Measurements from ENCODE around the gene ANKFY1. TPM values are rescaled to one million over a fixed set of nuclear protein-coding genes. Genes with fewer than 3 reads are reported as not detected.
A peak's percentile ranks its signal among the peaks of the same experiment; 100 is the strongest.

ANKFY1 gene, protein sequence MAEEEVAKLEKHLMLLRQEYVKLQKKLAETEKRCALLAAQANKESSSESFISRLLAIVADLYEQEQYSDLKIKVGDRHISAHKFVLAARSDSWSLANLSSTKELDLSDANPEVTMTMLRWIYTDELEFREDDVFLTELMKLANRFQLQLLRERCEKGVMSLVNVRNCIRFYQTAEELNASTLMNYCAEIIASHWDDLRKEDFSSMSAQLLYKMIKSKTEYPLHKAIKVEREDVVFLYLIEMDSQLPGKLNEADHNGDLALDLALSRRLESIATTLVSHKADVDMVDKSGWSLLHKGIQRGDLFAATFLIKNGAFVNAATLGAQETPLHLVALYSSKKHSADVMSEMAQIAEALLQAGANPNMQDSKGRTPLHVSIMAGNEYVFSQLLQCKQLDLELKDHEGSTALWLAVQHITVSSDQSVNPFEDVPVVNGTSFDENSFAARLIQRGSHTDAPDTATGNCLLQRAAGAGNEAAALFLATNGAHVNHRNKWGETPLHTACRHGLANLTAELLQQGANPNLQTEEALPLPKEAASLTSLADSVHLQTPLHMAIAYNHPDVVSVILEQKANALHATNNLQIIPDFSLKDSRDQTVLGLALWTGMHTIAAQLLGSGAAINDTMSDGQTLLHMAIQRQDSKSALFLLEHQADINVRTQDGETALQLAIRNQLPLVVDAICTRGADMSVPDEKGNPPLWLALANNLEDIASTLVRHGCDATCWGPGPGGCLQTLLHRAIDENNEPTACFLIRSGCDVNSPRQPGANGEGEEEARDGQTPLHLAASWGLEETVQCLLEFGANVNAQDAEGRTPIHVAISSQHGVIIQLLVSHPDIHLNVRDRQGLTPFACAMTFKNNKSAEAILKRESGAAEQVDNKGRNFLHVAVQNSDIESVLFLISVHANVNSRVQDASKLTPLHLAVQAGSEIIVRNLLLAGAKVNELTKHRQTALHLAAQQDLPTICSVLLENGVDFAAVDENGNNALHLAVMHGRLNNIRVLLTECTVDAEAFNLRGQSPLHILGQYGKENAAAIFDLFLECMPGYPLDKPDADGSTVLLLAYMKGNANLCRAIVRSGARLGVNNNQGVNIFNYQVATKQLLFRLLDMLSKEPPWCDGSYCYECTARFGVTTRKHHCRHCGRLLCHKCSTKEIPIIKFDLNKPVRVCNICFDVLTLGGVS
- 15.2 and 16.1 TPM in 2 replicates for total RNA-seq (2014; rRNA removed; shearing (Covaris generic))
- 13.3 and 18.8 TPM in 2 replicates for polyA plus RNA-seq (2015; cell fraction: cytosol; rRNA removed)
- 65.2 and 67.7 TPM in 2 replicates for polyA plus RNA-seq (2015; cell fraction: nucleus; rRNA removed)

DNA sequence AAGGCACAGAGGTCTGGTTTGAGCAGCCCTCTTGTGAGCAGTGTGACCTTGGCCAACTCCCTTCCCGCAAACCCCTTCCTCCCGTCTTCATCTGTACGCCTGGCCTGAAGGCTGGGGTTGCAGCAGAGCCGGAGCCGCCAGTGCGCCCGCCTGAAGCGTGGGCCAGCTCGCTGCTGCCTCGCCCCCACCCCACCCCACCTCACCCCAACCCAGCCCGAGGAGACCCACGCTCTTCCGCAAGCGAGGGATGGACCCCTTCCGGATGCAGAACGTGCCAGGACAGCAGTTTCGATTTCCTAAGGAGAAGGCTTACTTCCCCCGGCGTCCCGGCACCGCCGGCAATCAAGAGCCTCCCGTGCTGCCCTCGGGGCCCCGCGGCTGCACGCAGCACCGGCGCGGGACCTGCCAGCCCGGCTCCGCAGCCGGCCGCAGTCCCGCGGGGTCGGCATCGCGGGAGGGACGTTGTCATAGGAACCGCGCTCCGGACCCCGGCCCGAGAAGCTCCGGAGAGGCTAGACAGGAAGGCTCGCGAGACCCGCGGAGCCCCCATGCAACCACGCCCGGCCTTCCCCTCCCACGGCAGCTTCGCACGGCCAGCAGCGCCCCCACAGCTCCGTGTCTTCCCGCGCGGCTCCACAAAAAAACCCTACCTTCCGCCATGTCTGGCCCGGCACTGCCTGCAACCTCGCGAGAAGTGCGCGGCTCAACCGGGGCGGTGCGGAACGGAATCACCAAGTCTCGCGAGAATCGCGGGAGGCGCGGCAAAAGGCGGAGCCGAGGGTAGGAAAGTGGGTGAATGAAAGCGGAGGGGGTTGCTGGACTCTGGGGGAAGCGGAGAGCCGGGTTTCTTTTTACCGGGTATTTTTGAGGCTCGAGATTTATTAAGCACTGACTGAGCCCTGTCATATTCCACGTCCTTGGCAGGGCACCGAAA lies at the start of gene ANKFY1:
Gene ANKFY1 (minus strand): TSS at position 698 of the 934 bp plus-strand sequence. CDS start 38 bp downstream, at position 660.
- DNase-seq (ENCODE audit: low read depth) = peak; percentile 89

DNA sequence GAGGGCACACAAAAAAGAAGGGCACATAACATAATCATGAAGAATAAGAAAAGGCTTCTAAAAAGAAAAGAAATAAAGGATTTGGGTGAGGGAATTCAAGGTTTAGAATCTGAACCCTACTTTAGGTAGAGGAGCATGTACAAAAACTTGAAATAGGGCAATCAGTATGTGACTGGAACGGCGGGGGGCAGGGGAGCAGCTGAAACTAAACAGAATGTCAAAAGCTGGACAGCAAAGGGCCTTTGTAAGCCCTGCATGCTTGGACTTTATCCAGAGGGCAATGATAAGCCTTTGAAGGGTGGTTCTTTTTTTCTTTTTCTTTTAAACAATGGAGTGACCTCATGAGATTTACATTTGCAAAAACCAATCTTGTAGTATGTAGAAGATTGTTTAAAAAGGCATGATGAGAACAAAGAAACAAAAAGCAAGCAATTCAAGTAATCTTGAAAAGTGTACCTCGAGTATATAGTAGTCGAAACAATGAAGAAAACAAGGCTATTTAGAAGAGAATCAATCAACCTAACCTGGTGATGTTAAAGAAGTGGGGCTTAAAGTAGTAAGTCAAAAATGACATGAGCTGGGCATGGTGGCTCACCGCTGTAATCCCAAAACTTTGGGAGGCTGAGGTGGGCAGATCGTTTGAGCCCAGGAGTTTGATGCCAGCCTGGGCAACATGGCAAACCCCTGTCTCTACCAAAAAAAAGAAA lies 46.7 kb upstream of the ANKFY1 start:
- DNase-seq (ENCODE audit: low read depth) = no peak

DNA sequence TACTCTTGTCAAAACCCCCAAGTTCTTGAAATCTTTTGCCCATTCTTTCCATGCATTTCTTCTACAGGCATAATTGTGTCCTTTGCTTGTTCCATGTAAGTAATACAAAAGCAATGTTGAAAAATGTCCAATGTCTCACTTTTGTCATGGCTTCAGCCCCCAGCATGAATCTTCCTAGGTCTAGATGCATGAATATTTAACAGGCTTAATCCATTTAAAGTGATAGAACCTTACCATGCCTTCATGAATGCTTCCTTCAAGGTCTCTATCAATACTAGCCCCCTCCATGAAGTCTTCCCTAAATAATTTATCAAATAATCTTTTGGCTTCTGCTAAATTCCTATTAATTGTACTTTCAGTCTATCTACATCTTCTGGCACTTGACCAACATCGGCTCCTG lies 46.1 kb upstream of the ANKFY1 start:
- no peak for DNase-seq (ENCODE audit: low read depth)

DNA sequence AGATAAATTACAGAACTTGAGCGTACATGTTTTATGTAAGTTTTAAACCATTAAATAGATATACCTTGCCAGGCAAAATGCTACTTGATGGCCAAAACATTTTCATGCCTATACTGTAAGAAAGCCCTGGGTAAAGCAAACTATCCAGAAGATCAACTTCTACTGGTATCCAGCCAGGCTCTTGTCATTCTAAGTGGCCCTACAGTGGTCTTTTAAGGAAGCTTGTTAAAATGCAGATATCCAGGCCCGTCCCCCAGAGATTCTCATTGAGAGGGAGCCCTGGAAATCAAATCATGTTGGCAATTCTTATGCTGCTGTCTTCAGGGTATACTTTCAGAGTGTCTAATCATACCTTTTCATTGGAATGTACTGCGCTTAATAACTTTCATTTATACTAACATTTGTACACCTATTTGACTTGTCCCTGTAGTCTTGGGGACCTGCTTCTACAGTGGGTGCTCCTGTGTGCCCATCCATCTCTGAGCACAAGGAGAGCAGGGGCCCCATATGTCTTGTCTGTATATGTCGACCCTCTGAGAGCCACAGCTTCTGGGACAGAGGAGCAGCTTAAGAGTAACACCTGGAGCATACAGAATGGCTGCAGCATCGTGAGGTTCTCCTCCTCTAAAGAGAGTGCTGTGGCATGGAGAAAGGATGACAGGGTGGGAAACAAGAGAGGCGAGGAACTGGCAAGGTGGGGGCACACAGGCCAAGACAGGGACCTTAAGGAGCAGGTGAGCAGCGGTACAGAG lies 43.6 kb upstream of the ANKFY1 start:
- DNase-seq (ENCODE audit: low read depth) = no peak

DNA sequence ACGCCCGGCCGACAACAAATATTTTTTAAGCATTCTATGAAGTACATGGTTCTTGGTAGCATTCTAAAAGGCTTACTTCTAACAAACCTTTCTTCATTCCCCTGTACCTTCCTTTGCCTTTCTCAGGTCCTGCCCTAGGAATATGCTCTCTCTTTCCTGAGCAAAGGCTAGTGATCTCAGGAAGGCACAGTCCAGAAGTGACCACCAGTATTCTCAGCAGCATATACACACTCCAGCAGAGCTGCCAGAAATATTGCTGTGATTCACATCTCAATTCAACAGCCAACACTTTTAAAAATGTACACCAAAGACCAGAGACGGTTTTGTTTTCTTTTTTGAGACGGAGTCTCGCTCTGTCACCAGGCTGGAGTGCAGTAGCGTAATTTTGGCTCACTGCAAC lies 41.4 kb upstream of the ANKFY1 start:
- DNase-seq (ENCODE audit: low read depth) = no peak

GRCh38 chr17:4304417-4305027 lies 40.7 kb upstream of the ANKFY1 start:
- no peak for DNase-seq (ENCODE audit: low read depth)

- no peak for DNase-seq (ENCODE audit: low read depth)
Measured at GRCh38 chr17:4301066-4301465, 37.3 kb upstream of the ANKFY1 start.

GRCh38 chr17:4297351-4297750 lies 33.6 kb upstream of the ANKFY1 start:
- DNase-seq (ENCODE audit: low read depth) = peak; percentile 34

DNA sequence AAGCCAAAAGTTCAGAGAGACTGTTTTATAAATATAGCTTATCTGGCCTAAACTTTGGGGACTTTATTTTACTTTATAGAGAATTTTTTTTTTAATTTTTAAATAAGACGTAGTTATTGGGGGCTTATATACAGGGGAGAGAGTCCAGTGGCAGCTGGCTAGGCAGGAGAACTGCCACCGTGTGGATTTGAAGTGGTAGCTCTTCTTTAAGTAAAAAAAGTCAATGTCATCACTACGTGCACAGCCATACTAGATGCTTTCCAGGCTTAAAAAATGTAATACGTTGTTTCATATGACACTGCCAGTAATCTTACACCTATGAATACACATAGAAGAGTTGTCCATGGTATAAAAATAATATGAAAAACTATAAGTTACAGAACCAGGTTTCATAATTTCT lies 31.9 kb upstream of the ANKFY1 start:
- DNase-seq (ENCODE audit: low read depth) = no peak

DNA sequence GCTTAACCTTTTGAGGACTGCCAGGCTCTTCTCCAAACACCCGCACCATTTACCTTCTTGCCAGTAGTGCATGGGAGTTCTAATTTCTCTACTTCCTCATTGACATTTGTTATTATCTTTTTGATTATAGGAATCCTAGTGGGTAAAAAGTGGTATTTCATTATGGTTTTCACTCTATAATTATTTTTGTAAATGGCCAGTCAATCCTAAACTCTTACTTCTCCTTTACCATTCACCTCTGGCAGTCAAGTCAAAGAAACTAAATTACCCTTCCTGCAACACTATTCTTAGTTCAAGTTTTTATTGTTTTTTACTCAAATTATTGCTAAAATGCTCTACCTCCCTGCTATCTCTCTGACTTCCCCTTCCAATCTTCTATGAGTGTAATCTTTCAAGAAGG lies 29.8 kb upstream of the ANKFY1 start:
- no peak for DNase-seq (ENCODE audit: low read depth)

GRCh38 chr17:4287710-4288109 lies 23.9 kb upstream of the ANKFY1 start:
- DNase-seq (ENCODE audit: low read depth) = no peak

DNA sequence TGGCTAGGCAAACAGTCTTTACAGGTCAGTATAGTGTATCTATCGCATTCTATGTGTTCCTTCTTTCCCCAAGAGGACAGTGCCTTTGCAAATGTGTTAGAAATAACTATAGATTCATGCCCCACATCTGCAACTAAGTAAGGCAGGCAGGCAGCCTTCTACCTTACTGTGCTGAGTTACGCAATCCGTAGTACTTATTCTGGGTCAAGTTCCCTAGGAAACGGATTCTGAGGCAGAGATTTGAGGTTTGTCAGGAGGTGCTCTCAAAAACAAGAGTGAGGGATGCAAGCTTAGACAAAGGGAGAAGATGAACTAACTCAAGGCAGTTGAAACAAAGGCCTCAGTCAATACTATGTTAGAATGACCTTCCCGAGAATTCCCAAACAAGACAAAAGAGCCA lies 12.7 kb upstream of the ANKFY1 start:
- DNase-seq (ENCODE audit: low read depth) = no peak

DNA sequence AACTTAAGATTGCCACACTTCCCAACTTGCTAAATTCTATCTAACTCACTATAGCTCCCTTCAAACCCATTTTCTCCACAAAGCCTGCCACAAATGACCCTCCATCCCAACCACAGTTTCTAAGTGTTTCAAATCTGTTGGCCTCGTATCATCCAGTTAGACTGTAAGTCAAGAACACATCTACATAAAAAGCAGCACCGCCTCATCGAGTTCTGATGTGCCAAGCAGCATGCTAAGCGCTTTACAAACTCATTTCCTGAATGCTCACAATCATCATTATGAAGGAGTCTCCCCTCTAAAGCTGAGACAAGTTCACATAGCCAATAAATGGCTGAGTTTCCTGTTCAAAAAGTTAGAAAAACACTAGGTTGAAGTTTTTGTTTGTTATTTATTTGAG lies 9.2 kb upstream of the ANKFY1 start:
- DNase-seq (ENCODE audit: low read depth) = no peak

- no peak for DNase-seq (ENCODE audit: low read depth)
Measured at GRCh38 chr17:4272213-4272971, 8.6 kb upstream of the ANKFY1 start.

GRCh38 chr17:4270736-4271135 lies 7.0 kb upstream of the ANKFY1 start:
- no peak for DNase-seq (ENCODE audit: low read depth)

- no peak for DNase-seq (ENCODE audit: low read depth)
Measured at GRCh38 chr17:4269915-4270314, 6.1 kb upstream of the ANKFY1 start.

GRCh38 chr17:4267402-4267801 lies 3.6 kb upstream of the ANKFY1 start:
- DNase-seq (ENCODE audit: low read depth) = no peak

DNA sequence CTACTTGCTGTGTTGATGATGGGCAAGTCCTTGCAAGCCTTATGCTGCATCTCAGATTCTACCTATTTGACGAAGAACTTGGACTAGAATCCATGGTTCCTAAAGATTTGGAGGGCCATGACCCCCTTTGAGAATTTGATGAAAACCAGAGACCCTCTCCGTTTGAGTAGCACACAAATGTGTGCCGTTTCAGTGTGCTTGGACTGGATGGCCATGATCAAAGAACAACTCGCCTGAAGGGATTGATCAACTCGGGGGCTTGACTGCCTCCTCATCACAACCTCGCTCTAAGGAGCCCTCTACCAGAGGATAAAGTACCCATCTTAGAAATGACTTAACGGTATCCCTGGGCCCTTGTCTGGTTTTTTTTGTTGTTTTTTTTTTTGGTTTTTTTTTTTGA lies 2.8 kb upstream of the ANKFY1 start:
- DNase-seq (ENCODE audit: low read depth) = no peak
